ENCODE results near the gene SCYGR6.

SCYGR6 gene

DNA sequence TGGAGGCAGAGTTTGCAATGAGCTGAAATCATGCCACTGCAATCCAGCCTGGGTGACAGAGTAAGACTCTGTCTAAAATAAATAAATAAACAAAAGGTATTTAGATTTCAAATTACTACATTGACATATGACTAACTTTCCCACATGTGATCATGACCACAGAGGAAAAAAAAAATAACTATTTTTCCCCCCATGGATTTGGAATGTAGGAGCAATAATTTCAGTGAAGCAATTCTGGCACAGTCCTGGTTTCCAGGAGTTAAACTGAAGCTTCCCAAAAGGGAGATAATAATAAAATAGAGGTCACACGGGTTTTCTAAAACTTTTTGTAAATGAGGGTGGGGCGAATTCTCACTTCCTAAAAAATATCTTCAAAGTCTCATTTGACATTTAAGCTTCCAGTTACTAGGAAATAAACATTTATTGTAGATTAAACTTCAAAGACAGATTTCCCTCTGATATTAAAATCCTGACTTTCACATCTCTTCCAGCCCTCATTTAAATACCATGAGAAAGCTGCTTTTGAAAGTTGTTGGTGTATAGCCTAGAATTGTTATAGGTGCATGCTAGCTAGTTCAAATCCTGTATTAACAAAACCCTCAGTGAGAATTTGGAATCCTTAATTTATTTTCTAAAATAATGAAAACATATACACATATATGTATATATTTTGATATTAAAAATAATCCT, 27.4 kb downstream of the SCYGR6 start:
- TF ChIP-seq, protein P1, sequence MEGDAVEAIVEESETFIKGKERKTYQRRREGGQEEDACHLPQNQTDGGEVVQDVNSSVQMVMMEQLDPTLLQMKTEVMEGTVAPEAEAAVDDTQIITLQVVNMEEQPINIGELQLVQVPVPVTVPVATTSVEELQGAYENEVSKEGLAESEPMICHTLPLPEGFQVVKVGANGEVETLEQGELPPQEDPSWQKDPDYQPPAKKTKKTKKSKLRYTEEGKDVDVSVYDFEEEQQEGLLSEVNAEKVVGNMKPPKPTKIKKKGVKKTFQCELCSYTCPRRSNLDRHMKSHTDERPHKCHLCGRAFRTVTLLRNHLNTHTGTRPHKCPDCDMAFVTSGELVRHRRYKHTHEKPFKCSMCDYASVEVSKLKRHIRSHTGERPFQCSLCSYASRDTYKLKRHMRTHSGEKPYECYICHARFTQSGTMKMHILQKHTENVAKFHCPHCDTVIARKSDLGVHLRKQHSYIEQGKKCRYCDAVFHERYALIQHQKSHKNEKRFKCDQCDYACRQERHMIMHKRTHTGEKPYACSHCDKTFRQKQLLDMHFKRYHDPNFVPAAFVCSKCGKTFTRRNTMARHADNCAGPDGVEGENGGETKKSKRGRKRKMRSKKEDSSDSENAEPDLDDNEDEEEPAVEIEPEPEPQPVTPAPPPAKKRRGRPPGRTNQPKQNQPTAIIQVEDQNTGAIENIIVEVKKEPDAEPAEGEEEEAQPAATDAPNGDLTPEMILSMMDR (IDR thresholded peaks at IDR 0.05; ENCODE audit: low read depth, low read length, missing control alignments), result no peak
- H3K4me3 ChIP-seq (ENCODE audit: low read depth, low read length), result no peak overlapping the region
- no peak for DNase-seq (ENCODE audit: low read depth)

DNA sequence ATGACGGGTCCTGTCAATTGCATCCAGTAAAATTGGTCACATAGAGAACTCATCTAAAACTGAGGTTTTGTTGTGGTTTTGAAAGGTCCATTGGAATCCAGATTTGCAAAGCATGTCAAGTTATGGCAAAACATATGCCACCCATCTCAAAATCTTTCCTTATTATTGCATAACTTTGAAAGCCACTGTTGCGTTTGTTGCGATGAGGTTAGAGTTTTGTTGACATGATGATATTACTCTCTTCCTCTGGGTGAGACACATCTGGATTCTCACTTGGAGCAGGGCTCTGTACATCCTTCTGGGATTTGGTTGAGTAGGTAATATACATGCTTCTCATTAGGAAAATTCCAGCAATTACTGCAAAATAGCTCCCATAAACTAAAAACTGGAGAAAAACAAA, 37.4 kb downstream of the SCYGR6 start:
- no peak for DNase-seq (ENCODE audit: low read depth)

DNA sequence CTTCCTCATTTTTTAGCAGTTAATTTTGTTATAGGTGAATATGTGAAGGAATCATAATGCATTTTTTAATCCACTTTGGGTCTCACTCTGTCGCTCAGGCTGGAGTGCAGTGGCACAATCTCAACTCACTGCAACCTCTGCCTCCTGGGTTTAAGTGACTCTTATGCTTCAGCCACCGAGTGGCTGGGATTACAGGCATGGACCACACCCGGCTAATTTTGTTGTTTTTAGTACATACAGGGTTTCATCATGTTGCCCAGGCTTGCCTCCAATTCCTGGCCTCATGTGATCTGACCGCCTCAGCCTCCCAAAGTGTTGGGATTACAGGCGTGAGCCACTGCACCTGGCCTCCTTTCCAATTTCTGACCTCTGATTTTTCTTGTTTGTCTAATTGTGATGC, 40.3 kb downstream of the SCYGR6 start:
- no peak overlapping the region for H3K4me3 ChIP-seq (ENCODE audit: low read depth, low read length)
- TF ChIP-seq, protein P1 (IDR thresholded peaks at IDR 0.05; ENCODE audit: low read depth, low read length, missing control alignments), result no peak
- DNase-seq (ENCODE audit: low read depth), result no peak

More for the DNA sequence above, 37.4 kb downstream of the SCYGR6 start:
- no peak overlapping the region for H3K4me3 ChIP-seq (ENCODE audit: low read depth, low read length)
- TF ChIP-seq, protein P1 (IDR thresholded peaks at IDR 0.05; ENCODE audit: low read depth, low read length, missing control alignments), result no peak

DNA sequence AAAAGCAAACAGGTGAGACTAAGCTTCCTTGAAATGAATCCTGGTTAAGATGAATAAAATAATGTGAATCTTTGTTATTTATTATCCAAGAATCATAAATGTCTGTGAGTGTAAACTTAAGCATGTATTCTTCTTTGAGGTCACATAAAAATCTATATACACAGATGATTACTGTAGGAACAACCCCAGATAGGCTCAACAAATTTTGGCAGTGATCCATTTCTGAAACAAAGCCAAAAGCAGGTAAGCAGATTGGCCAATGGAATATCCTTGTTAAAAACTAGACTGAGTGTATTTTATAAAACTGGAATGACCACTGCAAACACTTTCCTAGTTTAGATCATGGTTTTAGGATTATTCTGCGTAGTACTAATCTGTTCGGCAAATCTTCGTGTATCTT, 46.6 kb downstream of the SCYGR6 start:
- no peak for DNase-seq (ENCODE audit: low read depth)
- H3K4me3 ChIP-seq (ENCODE audit: low read depth, low read length), result no peak overlapping the region
- TF ChIP-seq, protein P1 (IDR thresholded peaks at IDR 0.05; ENCODE audit: low read depth, low read length, missing control alignments), result no peak

DNA sequence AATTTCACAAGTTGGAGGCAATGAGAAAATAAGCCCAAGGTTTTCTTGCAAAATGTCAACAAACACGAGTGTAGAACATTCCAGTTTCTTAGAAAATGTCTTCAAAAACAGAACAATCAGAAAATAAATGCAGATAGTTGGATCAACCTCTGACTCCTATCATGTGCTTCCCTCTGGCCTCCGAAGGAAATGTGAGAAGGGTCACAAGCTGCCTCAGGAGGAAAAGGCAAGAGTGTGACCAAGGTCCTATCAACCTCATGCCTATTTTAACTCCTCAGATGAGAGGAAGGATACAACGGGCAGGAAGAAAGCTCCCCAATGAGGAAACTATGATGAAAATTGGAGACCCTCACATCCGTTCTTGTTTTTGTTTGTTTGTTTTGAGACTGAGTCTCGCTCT, 50.1 kb downstream of the SCYGR6 start:
- H3K4me3 ChIP-seq (ENCODE audit: low read depth, low read length), result no peak overlapping the region
- TF ChIP-seq, protein P1 (IDR thresholded peaks at IDR 0.05; ENCODE audit: low read depth, low read length, missing control alignments), result no peak
- no peak for DNase-seq (ENCODE audit: low read depth)

Data from GM12864 (cell line).